Loucy (cell line): ENCODE measurements around the gene TAF10.

Experiments
- H2AFZ ChIP-seq: fragments of 200-600 bp; sonication (generic); 2 replicates; pipeline ENCODE4 v1.6.0; 2016; ENCODE audit warnings: antibody characterized with exemption, mild to moderate bottlenecking, low read length, moderate library complexity
- H3F3A ChIP-seq: fragments of 200-600 bp; 2 replicates; pipeline ENCODE4 v1.6.0; 2016; ENCODE audit warnings: antibody characterized with exemption, low read depth, mild to moderate bottlenecking
- H3K27me3 ChIP-seq: fragments of 200-600 bp; sonication (generic); 2 replicates; pipeline ENCODE4 v1.6.1; 2014; ENCODE audit warnings: low read length, mild to moderate bottlenecking; ENCODE audit not compliant: insufficient read depth, poor library complexity, severe bottlenecking
- H3K36me3 ChIP-seq: fragments of 200-600 bp; sonication (generic); 2 replicates; pipeline ENCODE4 v1.6.1; 2016; ENCODE audit warnings: low read length; ENCODE audit not compliant: insufficient read depth
- H3K4me1 ChIP-seq: fragments of 200-600 bp; sonication (generic); 2 replicates; pipeline ENCODE4 v1.5.1; 2014; ENCODE audit warnings: low read length, mild to moderate bottlenecking; ENCODE audit not compliant: insufficient read depth, poor library complexity, severe bottlenecking
- H3K4me2 ChIP-seq: fragments of 200-600 bp; sonication (generic); 2 replicates; pipeline ENCODE4 v1.6.0; 2014; ENCODE audit warnings: antibody characterized with exemption, low read length, low read depth, mild to moderate bottlenecking; ENCODE audit not compliant: poor library complexity, severe bottlenecking
- H3K4me3 ChIP-seq: fragments of 200-600 bp; sonication (generic); 2 replicates; pipeline ENCODE4 v1.5.1; 2014; ENCODE audit warnings: low read length, mild to moderate bottlenecking, mixed read lengths; ENCODE audit not compliant: poor library complexity, severe bottlenecking
- H3K79me2 ChIP-seq: fragments of 200-600 bp; sonication (generic); 2 replicates; pipeline ENCODE4 v1.6.1; 2014; ENCODE audit warnings: low read length; ENCODE audit not compliant: insufficient read depth
- H3K9ac ChIP-seq: fragments of 200-600 bp; sonication (generic); 2 replicates; pipeline ENCODE4 v1.6.0; 2014; ENCODE audit warnings: mild to moderate bottlenecking, low read depth, low read length, moderate library complexity; ENCODE audit not compliant: poor library complexity, severe bottlenecking
- H3K9me2 ChIP-seq: fragments of 200-600 bp; sonication (generic); replicated peaks from 2 replicates; pipeline ENCODE4 v1.6.1; 2016; ENCODE audit warnings: low read depth, low read length, mixed read lengths
- H3K9me3 ChIP-seq: fragments of 200-600 bp; sonication (generic); 2 replicates; pipeline ENCODE4 v1.6.1; 2014; ENCODE audit warnings: mild to moderate bottlenecking, antibody characterized with exemption, low read length, low read depth; ENCODE audit not compliant: insufficient read depth
- H4K20me1 ChIP-seq: fragments of 200-600 bp; sonication (generic); 2 replicates; pipeline ENCODE4 v1.6.0; 2014; ENCODE audit warnings: antibody characterized with exemption, low read length, mild to moderate bottlenecking; ENCODE audit not compliant: insufficient read depth, poor library complexity, severe bottlenecking
- EZH2phosphoT487 ChIP-seq: fragments of 200-600 bp; IDR thresholded peaks from 2 replicates; pipeline ENCODE4 v1.6.1; 2018; ENCODE audit warnings: antibody characterized with exemption, mild to moderate bottlenecking, moderate library complexity, borderline replicate concordance
- TF ChIP-seq, protein P1 (sequence below): fragments of 200-600 bp; sonication (generic); conservative IDR thresholded peaks from 2 replicates; pipeline ENCODE4 v1.5.1; 2014; ENCODE audit warnings: mild to moderate bottlenecking, antibody characterized with exemption, low read length

Gene TAF10

DNA sequence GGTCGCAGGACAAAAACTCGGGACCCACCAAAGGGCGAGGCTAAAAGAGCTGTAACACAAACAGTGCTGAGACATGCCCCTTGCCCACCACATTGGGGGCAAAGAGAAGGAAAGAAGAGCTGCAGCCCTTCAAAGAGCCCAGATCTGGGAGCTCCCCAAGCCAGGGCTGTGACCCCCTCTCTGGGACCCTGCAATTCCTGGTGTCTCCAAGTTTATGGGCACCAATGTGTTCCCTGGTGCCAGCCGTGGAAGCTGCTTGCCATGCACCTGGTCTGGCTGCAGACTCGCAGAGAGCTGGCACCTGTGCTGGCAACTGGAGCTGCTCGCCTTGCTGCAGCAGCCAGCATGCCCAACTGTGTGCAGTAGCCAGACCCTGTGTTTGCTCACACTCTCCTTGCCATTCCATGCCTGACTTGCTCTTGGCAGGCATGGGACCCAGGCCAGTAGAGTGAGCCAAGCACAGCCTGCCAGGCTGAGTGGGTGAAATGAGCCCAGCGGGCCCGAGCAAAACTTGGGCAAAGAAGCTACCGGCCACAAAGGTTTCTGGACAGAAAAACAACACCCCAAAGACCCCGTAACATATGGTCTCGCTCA, 24.6 kb downstream of the TAF10 start:
- no peaks in the 10 kb centered on the region for H4K20me1 ChIP-seq
- TF ChIP-seq, protein P1, sequence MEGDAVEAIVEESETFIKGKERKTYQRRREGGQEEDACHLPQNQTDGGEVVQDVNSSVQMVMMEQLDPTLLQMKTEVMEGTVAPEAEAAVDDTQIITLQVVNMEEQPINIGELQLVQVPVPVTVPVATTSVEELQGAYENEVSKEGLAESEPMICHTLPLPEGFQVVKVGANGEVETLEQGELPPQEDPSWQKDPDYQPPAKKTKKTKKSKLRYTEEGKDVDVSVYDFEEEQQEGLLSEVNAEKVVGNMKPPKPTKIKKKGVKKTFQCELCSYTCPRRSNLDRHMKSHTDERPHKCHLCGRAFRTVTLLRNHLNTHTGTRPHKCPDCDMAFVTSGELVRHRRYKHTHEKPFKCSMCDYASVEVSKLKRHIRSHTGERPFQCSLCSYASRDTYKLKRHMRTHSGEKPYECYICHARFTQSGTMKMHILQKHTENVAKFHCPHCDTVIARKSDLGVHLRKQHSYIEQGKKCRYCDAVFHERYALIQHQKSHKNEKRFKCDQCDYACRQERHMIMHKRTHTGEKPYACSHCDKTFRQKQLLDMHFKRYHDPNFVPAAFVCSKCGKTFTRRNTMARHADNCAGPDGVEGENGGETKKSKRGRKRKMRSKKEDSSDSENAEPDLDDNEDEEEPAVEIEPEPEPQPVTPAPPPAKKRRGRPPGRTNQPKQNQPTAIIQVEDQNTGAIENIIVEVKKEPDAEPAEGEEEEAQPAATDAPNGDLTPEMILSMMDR, result no peak
- TF ChIP-seq EZH2phosphoT487, result no peak
- H3K4me3 ChIP-seq, result no peak overlapping the region
- H3K4me2 ChIP-seq, result no peak overlapping the region
- no peaks in the 10 kb centered on the region for H3K4me1 ChIP-seq
- no peak overlapping the region for H3K9ac ChIP-seq
- no peaks in the 10 kb centered on the region for H3K27me3 ChIP-seq
- H3K9me2 ChIP-seq, result no peaks in the 10 kb centered on the region
- no peaks in the 10 kb centered on the region for H3F3A ChIP-seq
- no peaks in the 10 kb centered on the region for H3K79me2 ChIP-seq
- H2AFZ ChIP-seq, result no peak overlapping the region
- H3K9me3 ChIP-seq, result peaks cover 7% of the 10 kb centered on the region; the same call in 1 of the 2 replicates
- peaks cover 10% of the 10 kb centered on the region for H3K36me3 ChIP-seq

DNA sequence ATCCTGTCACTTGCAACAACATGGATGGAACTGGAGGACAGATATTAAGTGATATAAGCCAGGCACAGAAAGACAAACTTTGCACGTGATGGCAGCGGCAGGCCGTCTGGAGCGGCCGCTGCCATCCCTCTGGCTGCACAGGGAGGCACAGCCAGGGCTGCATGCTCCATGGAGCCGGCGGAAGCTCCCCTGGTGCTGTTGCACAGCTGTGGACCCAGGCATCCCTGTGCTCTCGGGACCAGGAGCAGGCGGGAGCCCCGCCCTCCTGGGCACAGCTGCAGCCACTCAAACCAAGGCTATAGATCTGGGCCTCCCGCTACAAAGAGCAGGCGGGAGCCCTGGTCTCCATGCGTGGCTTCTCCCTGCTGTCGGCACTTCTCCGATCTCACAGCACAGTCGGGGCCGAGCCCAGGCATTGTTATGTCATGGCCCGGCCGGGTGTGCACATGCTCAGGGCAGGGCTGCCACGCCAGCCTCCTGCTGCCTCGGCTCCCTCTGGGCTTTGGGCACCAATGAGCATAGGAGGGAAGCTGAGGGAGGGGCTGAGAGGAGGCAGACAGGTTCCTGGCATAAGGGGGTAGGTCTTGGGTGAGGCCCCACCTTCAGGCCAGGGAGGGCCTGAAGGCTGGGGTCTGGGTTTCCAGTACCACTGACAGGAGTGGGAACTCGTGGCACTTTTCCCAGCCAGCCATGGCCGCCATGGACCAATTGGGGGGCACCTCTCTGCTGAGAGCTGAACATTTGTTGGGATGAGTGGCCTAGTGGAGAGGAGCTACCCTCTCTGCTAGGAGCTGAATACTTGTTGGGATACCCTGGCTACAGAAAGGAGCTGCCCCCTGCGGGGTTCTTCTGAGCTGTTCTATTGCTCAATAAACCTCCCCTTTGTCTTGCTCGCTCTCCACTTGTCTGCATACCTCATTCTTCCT, 25.3 kb downstream of the TAF10 start:
- no peaks in the 10 kb centered on the region for H3K27me3 ChIP-seq
- TF ChIP-seq, protein P1, result no peak
- TF ChIP-seq EZH2phosphoT487, result no peak
- no peak overlapping the region for H3K4me3 ChIP-seq
- peaks cover 8% of the 10 kb centered on the region for H3K36me3 ChIP-seq
- no peak overlapping the region for H2AFZ ChIP-seq
- H4K20me1 ChIP-seq, result no peaks in the 10 kb centered on the region
- no peaks in the 10 kb centered on the region for H3K4me1 ChIP-seq
- H3K9me2 ChIP-seq, result no peaks in the 10 kb centered on the region
- no peaks in the 10 kb centered on the region for H3K79me2 ChIP-seq
- H3K9me3 ChIP-seq, result peaks cover 7% of the 10 kb centered on the region; the same call in 1 of the 2 replicates
- no peak overlapping the region for H3K4me2 ChIP-seq
- H3K9ac ChIP-seq, result no peak overlapping the region
- H3F3A ChIP-seq, result no peaks in the 10 kb centered on the region

DNA sequence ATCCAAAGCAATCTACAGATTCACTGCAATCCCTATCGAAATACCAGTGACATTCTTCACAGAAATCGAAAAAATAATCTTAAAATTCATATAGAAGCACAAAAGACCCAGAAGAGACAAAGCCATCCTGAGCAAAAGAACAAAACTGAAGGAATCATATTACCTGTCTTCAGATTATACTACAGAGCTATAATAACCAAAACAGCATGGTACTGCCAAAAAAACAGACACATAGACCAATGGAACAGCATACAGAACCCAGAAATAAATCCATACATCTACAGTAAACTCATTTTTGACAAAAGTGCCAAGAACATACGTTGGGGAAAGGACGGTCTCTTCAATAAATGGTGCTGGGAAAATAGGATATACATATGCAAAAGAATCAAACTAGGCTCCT, 27.5 kb downstream of the TAF10 start:
- no peaks in the 10 kb centered on the region for H3K4me1 ChIP-seq
- 0 out of 2 replicates have a peak, but pooled peaks cover 3% of the 10 kb centered on the region for H3K36me3 ChIP-seq
- TF ChIP-seq EZH2phosphoT487, result no peak
- TF ChIP-seq, protein P1, result no peak
- no peaks in the 10 kb centered on the region for H3K79me2 ChIP-seq
- no peaks in the 10 kb centered on the region for H3K27me3 ChIP-seq
- no peak overlapping the region for H3K4me2 ChIP-seq
- H4K20me1 ChIP-seq, result no peaks in the 10 kb centered on the region
- no peak overlapping the region for H3K4me3 ChIP-seq
- H3F3A ChIP-seq, result no peaks in the 10 kb centered on the region
- H2AFZ ChIP-seq, result no peak overlapping the region
- H3K9me2 ChIP-seq, result no peaks in the 10 kb centered on the region
- no peak overlapping the region for H3K9ac ChIP-seq
- H3K9me3 ChIP-seq, result peaks cover 7% of the 10 kb centered on the region; the same call in 1 of the 2 replicates
